ENCODE results near the gene IP6K1.

GRCh38 chr3:49675912-49676311 is 110.4 kb downstream of the IP6K1 start:
- TF ChIP-seq FOXM1 (IDR thresholded peaks at IDR 0.05; ENCODE audit: borderline replicate concordance) (no peak), SP1 (IDR thresholded peaks at IDR 0.05) (no peak), FOXK2 (IDR thresholded peaks at IDR 0.05) (no peak), FOXA1 (IDR thresholded peaks at IDR 0.05) (no peak), ELF4 (IDR thresholded peaks at IDR 0.05) (no peak), SUZ12 (IDR thresholded peaks at IDR 0.05) (no peak), L3MBTL2 (conservative IDR thresholded peaks at IDR 0.05) (no peak), ARNT (IDR thresholded peaks at IDR 0.05) (no peak), NFRKB (IDR thresholded peaks at IDR 0.05) (no peak), HDGF (IDR thresholded peaks at IDR 0.05; ENCODE audit: borderline replicate concordance) (no peak), ZNF384 (IDR thresholded peaks at IDR 0.05) (no peak)
- TF ChIP-seq, protein P1, sequence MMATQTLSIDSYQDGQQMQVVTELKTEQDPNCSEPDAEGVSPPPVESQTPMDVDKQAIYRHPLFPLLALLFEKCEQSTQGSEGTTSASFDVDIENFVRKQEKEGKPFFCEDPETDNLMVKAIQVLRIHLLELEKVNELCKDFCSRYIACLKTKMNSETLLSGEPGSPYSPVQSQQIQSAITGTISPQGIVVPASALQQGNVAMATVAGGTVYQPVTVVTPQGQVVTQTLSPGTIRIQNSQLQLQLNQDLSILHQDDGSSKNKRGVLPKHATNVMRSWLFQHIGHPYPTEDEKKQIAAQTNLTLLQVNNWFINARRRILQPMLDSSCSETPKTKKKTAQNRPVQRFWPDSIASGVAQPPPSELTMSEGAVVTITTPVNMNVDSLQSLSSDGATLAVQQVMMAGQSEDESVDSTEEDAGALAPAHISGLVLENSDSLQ (IDR thresholded peaks at IDR 0.05): no peak
